SK-MEL-5 (cell line): ENCODE data around the gene PEX11G. TPM values are rescaled to one million over a fixed set of nuclear protein-coding genes. Genes with fewer than 3 reads are reported as not detected.
A peak's percentile ranks its signal among the peaks of the same experiment; 100 is the strongest.

Experiments
- DNase-seq: peaks from one replicate; pipeline ENCODE4 v3.0.0-alpha.2; 2016; ENCODE audit warnings: low read depth, low spot score
- in situ Hi-C: cut with HindIII; loops from 2 replicates; pipeline ENCODE4 v1.10.0; 2016; ENCODE audit warnings: low sequenced_read_pairs, high pct_unique_total_duplicates, low pct_unique_long_range_greater_than_20kb
- polyA plus RNA-seq, 2 experiments: library from polyadenylated mRNA; depleted of rRNA; stranded (reverse); fragments of >200 nt; gene quantifications; 2 replicates each; pipeline ENCODE4 v1.2.3, GENCODE V29; 2015
- total RNA-seq: library from RNA; depleted of rRNA; stranded (reverse); fragments of >200 nt; shearing (Covaris generic); gene quantifications from 2 replicates; pipeline ENCODE4 v1.2.3, GENCODE V29; 2014; rRNA removed

The PEX11G gene
- total RNA-seq, result 1.1 and 1.2 TPM in 2 replicates
- polyA plus RNA-seq (2015; cell fraction: cytosol; rRNA removed), result 2.2 and 7.6 TPM in 2 replicates
- 1.9 and 8.5 TPM in 2 replicates for polyA plus RNA-seq (2015; cell fraction: nucleus; rRNA removed)

GRCh38 chr19:7488736-7489353 is at the start of gene PEX11G:
PEX11G (minus strand) TSS chr19:7489035; CDS start chr19:7489010, 25 bp downstream.
- peak; percentile 81 for DNase-seq
- in situ Hi-C loops, result no loop called here

DNA sequence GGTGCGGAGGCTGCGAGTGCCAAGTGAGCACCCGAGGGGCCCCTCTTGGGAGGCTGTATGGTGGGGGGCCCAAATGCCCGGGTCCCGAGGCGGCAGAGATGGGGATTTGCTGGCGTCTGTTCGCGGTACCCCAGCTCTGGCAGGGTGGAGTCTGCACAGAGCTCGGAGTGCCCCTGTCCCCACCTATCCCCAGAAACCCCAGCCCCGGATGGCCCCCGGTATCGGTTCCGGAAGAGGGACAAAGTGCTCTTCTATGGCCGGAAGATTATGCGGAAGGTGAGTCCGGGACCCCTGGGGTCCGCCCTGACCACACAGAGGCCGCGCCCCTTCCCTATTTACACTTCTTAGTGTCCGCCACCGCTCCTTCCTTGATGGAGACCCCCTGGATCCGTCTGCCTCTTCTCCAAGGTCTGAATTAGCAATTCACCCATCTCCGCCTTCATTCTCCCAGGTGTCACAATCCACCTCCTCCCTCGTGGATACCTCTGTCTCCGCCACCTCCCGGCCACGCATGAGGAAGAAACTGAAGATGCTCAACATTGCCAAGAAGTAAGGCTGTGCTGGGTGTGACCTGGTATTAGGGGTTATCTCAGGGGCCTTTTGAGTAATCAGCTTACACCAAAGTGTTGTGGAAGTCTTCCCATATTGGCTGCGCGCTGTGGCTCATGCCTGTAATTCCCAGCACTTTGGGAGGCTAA is 47.3 kb upstream of the PEX11G start:
- in situ Hi-C loops, result no loop called here
- no peak for DNase-seq

GRCh38 chr19:7535047-7535997 is 46.5 kb upstream of the PEX11G start, which contains the start of gene PNPLA6:
PNPLA6 (plus strand) TSS chr19:7535717; CDS start chr19:7535789, 72 bp downstream.
- DNase-seq, result peak; percentile 86
- in situ Hi-C loops, result no loop called here

DNA sequence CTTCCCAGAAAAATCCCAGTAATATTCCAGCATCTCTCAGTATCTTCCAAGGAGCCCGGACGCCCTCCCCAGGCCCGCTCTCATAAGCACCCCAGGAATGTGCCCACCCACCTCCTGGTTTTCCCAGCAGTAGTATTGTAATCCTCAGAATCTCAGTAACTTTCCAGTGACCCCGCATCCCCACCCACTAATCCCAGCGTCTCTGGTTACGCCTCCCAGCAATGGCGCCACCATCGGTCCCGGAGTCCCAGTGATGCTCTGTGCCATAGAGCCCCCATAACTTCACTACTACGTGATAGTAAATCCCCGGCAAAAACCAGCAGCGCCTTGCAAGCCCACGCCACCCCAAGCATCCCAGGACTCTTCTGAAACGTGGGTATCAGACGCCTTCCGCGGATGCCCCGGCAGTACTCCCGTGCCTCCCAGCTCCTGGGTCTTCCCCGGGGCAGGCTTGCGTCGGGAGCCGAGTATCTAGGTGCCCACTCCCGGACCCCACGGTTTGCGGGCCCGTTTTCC is 45.8 kb upstream of the PEX11G start:
- in situ Hi-C loops, result no loop called here

GRCh38 chr19:7533925-7534480 is 45.2 kb upstream of the PEX11G start:
- DNase-seq, result peak; percentile 81
- in situ Hi-C loops, result no loop called here

More for the DNA sequence above, 45.8 kb upstream of the PEX11G start:
- DNase-seq, result no peak

GRCh38 chr19:7533281-7533885 is 44.5 kb upstream of the PEX11G start:
- in situ Hi-C loops, result no loop called here

DNA sequence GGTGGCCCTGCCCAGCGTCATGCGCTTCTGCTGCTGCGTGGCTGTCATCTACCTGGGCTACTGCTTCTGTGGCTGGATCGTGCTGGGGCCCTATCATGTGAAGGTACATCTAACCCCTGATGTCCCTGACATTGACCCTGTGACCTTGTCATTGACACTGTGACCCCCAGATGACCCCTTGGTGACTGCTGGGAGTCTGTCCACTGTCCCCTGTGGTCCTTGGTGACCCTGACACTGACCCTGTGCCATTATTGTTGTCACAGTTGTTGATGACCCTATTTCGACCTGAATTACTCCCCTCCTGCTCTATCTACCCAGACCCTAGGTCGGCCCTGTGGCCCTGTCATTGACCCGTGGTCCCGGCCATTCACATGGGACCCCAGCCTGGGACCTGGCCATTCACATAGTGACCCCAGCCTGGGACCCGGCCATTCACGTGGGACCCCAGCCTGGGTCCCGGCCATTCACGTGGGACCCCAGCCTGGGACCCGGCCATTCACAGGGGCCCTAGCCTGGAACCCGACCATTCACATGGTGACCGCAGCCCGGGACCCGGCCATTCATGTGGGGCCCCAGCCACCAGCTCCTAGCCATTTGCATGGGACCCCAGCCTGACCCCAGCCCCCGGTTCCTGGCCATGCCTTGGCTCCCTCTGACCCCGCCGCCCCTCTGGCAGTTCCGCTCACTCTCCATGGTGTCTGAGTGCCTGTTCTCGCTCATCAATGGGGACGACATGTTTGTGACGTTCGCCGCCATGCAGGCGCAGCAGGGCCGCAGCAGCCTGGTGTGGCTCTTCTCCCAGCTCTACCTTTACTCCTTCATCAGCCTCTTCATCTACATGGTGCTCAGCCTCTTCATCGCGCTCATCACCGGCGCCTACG is 41.0 kb upstream of the PEX11G start:
- in situ Hi-C loops, result no loop called here
- DNase-seq, result no peak

More at GRCh38 chr19:7533281-7533885, 44.5 kb upstream of the PEX11G start:
- DNase-seq, result no peak

GRCh38 chr19:7529246-7529600 is 40.4 kb upstream of the PEX11G start:
- DNase-seq, result no peak
- in situ Hi-C loops, result no loop called here

DNA sequence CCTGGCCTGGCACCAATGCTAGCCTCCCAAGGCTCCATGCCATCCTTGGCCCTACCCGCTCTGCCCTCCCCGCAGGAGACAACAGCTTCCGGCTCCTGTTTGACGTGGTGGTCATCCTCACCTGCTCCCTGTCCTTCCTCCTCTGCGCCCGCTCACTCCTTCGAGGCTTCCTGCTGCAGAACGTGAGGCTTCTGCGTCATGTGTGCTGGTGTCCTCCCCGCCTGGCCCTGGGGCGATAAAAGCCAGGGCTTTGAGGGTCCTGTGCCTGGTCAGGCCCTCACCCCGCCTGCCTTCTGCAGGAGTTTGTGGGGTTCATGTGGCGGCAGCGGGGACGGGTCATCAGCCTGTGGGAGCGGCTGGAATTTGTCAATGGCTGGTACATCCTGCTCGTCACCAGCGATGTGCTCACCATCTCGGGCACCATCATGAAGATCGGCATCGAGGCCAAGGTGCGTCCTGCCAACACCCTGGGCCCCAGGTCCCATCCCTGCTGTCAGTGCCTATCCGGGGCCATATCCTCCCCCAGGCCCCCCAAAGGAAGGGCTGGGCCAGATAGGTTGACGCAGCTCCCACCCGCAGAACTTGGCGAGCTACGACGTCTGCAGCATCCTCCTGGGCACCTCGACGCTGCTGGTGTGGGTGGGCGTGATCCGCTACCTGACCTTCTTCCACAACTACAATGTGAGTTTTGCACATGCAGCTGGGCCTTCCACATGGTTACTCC is 39.8 kb upstream of the PEX11G start:
- in situ Hi-C loops, result no loop called here
- DNase-seq, result no peak

GRCh38 chr19:7528192-7528519 is 39.3 kb upstream of the PEX11G start:
- in situ Hi-C loops, result no loop called here
- no peak for DNase-seq

DNA sequence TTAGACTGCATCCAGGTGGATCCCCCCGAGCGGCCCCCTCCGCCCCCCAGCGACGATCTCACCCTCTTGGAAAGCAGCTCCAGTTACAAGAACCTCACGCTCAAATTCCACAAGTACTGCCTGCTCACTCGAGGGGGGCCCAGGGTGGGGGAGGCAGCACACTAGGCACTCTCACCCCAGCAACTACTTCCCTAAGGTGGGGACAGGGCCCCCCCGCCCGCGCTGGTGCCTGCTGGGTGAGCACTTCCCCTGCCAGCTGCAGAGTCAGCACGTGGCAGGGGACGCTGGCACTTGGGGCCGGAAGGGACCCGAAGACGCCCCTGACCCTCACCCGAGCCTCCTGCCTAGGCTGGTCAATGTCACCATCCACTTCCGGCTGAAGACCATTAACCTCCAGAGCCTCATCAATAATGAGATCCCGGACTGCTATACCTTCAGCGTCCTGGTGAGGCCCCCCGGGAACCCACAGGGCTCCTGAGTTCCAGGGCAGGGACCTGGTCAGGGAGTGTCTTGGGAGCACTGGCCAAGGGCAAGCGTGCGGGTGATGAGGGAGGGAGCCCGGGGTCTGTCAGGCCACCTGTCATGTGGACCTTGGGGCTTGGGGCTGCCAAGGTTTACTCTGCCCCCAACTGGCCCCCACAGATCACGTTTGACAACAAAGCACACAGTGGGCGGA is 38.8 kb upstream of the PEX11G start:
- in situ Hi-C loops, result no loop called here
- no peak for DNase-seq

GRCh38 chr19:7526059-7526929 is 37.5 kb upstream of the PEX11G start:
- in situ Hi-C loops, result no loop called here
- no peak for DNase-seq

- DNase-seq, result no peak
- in situ Hi-C loops, result no loop called here
These were observed 36.3 kb upstream of the PEX11G start for GRCh38 chr19:7524992-7525739.

GRCh38 chr19:7524523-7524922 is 35.7 kb upstream of the PEX11G start:
- in situ Hi-C loops, result no loop called here
- no peak for DNase-seq
